HG03097 (cell line): ENCODE results near the gene NAT10.
"Not testable (repeated sequence)": the region's sequence is repeated elsewhere in the genome, so short reads cannot be mapped to it uniquely, and the experiment has no call there.

Source experiments
- ATAC-seq: cut with Tn5 transposase; IDR thresholded peaks from one replicate; pipeline ENCODE4 v1.9.1; 2021; ENCODE audit not compliant: unreplicated experiment, low FRiP score

The NAT10 gene

GRCh38 chr11:34105079-34105956 lies at the start of gene NAT10:
TSS of gene NAT10 (plus strand) at chr11:34105629. CDS start at chr11:34108226, 2,597 bp downstream.
- ATAC-seq, result peak; percentile 92

GRCh38 chr11:34056672-34057071 lies 48.8 kb upstream of the NAT10 start:
- no peak for ATAC-seq

GRCh38 chr11:34063061-34063795 lies 42.2 kb upstream of the NAT10 start:
- no peak for ATAC-seq

GRCh38 chr11:34064291-34064690 lies 41.1 kb upstream of the NAT10 start:
- ATAC-seq, result no peak

GRCh38 chr11:34065505-34066203 lies 39.8 kb upstream of the NAT10 start:
- no peak for ATAC-seq

- ATAC-seq, result not testable (repeated sequence)
These were observed 38.7 kb upstream of the NAT10 start for GRCh38 chr11:34066766-34067165.

GRCh38 chr11:34067383-34068065 lies 37.9 kb upstream of the NAT10 start:
- no peak for ATAC-seq

GRCh38 chr11:34068111-34068510 lies 37.3 kb upstream of the NAT10 start:
- no peak for ATAC-seq

GRCh38 chr11:34071306-34071705 lies 34.1 kb upstream of the NAT10 start:
- ATAC-seq, result not testable (repeated sequence)

GRCh38 chr11:34072041-34072440 lies 33.4 kb upstream of the NAT10 start:
- ATAC-seq, result no peak

GRCh38 chr11:34072832-34073231 lies 32.6 kb upstream of the NAT10 start:
- no peak for ATAC-seq

- ATAC-seq, result no peak
These were observed 31.0 kb upstream of the NAT10 start for GRCh38 chr11:34074391-34074790.

GRCh38 chr11:34075178-34075820 lies 30.1 kb upstream of the NAT10 start:
- ATAC-seq, result no peak

- no peak for ATAC-seq
These were observed 24.8 kb upstream of the NAT10 start for GRCh38 chr11:34080609-34081008.

GRCh38 chr11:34084637-34085036 lies 20.8 kb upstream of the NAT10 start:
- no peak for ATAC-seq

- ATAC-seq, result peak; percentile 54
These were observed 18.7 kb upstream of the NAT10 start for GRCh38 chr11:34086554-34087283.

GRCh38 chr11:34091825-34092224 lies 13.6 kb upstream of the NAT10 start:
- ATAC-seq, result no peak

- ATAC-seq, result not testable (repeated sequence)
These were observed 10.5 kb upstream of the NAT10 start for GRCh38 chr11:34094900-34095299.

GRCh38 chr11:34098813-34099212 lies 6.6 kb upstream of the NAT10 start:
- ATAC-seq, result no peak
